ENCODE measurements around the gene ITGB1BP1.

ITGB1BP1 gene

DNA sequence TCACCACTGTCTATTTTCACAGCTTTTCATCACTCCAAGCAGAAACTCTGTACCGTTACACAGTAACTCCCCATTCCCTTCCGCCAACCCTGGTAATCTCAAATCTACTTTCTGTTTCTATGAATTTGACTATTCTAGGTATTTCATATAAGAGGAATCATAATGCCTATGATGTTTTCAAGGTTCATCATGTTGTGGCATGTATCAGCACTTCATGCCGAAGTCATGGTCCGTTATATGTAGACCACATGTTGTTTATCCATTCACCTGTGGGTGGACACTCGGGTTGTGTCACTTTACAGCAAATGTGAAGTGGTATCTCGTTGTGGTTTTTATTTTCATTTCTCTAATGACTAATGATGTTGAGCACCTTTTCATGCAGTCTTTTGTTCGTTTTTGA lies 21.8 kb upstream of the ITGB1BP1 start:
- TF ChIP-seq, protein P1, sequence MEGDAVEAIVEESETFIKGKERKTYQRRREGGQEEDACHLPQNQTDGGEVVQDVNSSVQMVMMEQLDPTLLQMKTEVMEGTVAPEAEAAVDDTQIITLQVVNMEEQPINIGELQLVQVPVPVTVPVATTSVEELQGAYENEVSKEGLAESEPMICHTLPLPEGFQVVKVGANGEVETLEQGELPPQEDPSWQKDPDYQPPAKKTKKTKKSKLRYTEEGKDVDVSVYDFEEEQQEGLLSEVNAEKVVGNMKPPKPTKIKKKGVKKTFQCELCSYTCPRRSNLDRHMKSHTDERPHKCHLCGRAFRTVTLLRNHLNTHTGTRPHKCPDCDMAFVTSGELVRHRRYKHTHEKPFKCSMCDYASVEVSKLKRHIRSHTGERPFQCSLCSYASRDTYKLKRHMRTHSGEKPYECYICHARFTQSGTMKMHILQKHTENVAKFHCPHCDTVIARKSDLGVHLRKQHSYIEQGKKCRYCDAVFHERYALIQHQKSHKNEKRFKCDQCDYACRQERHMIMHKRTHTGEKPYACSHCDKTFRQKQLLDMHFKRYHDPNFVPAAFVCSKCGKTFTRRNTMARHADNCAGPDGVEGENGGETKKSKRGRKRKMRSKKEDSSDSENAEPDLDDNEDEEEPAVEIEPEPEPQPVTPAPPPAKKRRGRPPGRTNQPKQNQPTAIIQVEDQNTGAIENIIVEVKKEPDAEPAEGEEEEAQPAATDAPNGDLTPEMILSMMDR (IDR thresholded peaks at IDR 0.05; ENCODE audit: control extremely low read depth, extremely low read depth, low read depth, missing control alignments): no peak
- CTCF ChIA-PET: no interaction called here
- POLR2A ChIA-PET: no interaction called here
- no peak for DNase-seq (ENCODE audit: extremely low spot score)

DNA sequence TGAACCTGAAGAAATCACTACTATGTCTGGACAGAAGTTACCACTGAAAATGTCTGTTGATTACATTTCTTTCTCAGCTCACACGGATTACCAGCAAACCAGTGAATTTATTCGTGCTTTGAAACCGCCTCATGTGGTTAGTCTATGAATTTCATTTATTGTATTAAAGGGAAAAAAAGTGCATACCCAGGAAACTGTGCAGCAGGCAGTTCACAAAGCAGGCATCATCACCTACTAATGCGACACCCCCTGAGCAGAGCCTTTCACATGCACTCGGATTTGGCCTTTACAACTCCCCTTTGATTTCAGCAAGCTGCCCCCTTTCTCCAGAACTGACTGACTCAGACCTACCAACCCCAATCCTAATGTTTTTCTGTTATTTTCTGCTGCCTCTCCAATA lies 20.2 kb upstream of the ITGB1BP1 start:
- POLR2A ChIA-PET: interaction anchor here (0.6 kb wide), 1 partner anchor 307 kb away, joined by 5 read pairs; no protein-coding TSS in a partner anchor
- TF ChIP-seq, protein P1 (IDR thresholded peaks at IDR 0.05; ENCODE audit: control extremely low read depth, extremely low read depth, low read depth, missing control alignments): no peak
- DNase-seq (ENCODE audit: extremely low spot score): no peak
- CTCF ChIA-PET: interaction anchor here (1.1 kb wide), 1 partner anchor 9 kb away, joined by 3 read pairs; no protein-coding TSS in a partner anchor

DNA sequence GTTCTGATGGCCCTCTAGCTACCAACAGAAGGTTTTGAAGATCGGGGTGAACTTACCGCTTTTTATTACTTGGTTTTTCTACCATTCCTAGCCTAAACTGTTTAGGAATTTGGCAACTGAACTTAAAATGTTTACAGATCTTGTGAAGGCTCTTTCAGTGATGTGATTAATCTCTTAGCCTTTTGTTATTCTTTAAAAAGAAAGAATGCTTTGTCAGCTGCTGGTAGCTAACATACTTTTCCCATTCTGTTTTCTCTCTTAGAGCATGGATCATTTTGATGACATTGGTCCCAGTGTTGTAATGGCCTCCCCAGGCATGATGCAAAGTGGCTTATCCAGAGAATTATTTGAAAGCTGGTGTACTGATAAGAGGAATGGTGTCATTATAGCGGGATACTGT lies 18.2 kb upstream of the ITGB1BP1 start:
- POLR2A ChIA-PET: no interaction called here
- TF ChIP-seq, protein P1 (IDR thresholded peaks at IDR 0.05; ENCODE audit: control extremely low read depth, extremely low read depth, low read depth, missing control alignments): no peak
- no peak for DNase-seq (ENCODE audit: extremely low spot score)
- CTCF ChIA-PET: no interaction called here

DNA sequence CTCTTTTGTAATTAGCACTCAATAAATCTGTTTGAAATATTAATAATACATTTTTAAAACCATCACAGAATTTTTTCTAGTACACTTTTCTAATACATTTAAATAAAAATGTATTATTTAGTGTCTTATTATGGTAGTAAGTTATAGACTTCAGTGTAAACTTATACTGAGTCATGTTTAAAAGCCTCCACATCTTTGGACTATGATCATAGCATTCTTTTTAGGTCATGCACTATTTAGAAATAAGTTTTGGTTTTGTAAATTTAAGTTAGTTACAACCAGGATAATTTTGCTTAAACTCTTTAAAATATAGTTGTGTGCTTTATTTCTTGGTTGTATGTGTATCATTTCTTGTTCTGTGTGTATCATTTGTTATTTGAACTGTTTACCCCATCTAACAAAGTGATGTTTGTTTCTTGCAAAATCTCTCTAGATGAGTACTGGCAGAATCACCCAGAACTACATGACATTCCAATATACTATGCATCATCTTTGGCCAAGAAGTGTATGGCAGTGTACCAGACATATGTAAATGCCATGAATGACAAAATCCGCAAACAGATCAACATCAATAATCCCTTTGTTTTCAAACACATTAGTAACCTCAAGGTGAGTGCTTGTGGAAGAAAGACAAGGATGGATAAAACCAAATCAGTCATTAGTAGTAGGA lies 16.9 kb upstream of the ITGB1BP1 start:
- TF ChIP-seq, protein P1 (IDR thresholded peaks at IDR 0.05; ENCODE audit: control extremely low read depth, extremely low read depth, low read depth, missing control alignments): no peak
- ChIA-PET POLR2A (no interaction called here), CTCF (no interaction called here)
- DNase-seq (ENCODE audit: extremely low spot score): no peak

DNA sequence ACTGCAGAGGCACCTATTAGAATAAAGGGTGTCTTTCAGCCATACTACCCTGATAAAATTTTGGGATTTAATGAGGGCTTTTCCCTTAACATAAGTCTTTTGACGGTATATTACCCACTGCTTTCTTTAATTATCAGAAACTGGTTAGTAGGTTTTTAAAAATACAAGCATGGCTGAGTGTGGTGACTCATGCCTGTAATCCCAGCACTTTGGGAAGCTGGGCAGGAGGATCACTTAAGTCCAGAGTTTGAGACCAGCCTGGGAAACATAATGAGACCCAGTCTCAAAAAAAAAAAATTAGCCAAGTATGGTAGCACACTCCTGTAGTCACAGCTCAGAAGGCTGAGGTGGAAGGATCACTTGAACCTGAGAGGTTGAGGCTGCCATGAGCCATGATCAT lies 16.2 kb upstream of the ITGB1BP1 start:
- TF ChIP-seq, protein P1 (IDR thresholded peaks at IDR 0.05; ENCODE audit: control extremely low read depth, extremely low read depth, low read depth, missing control alignments): no peak
- CTCF ChIA-PET: no interaction called here
- POLR2A ChIA-PET: no interaction called here
- DNase-seq (ENCODE audit: extremely low spot score): no peak

DNA sequence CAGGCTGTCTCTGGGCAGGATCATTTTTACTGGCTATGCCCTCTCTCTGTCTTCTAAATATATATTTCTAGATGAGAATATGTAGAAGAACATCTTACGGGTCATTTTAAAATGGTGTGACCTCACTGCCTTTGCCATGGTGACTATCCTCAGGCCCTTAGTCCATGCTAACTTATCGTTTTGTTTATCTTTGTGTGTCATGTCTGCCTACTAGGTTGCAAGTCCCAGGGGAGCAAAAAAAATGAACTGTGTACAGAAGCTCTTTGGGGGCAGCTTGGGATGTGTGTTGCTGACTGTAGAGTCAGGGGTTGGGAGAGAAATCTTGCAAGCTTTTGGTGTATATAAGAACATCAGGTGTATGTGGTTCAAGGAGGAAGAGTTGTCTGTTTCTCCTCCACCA lies 11.2 kb upstream of the ITGB1BP1 start:
- TF ChIP-seq, protein P1 (IDR thresholded peaks at IDR 0.05; ENCODE audit: control extremely low read depth, extremely low read depth, low read depth, missing control alignments): no peak
- ChIA-PET POLR2A (no interaction called here), CTCF (interaction anchor here (0.8 to 1.5 kb wide), 3 partner anchors 9 to 17 kb away, joined by 3 to 4 read pairs (median 3); no protein-coding TSS in a partner anchor)
- DNase-seq (ENCODE audit: extremely low spot score): no peak

Measured in GM10248 (cell line).